GM10266 (cell line): ENCODE results near the gene PDE10A.

Experiments
- DNase-seq: peaks from one replicate; pipeline ENCODE4 v3.0.0; 2012; ENCODE audit errors: extremely low spot score
- TF ChIP-seq, protein P1 (sequence below): IDR thresholded peaks from 2 replicates; pipeline ENCODE4 v1.5.1; 2012; ENCODE audit warnings: mild to moderate bottlenecking, low read depth; ENCODE audit not compliant: control insufficient read depth, insufficient read depth; ENCODE audit errors: missing control alignments

Gene PDE10A

DNA sequence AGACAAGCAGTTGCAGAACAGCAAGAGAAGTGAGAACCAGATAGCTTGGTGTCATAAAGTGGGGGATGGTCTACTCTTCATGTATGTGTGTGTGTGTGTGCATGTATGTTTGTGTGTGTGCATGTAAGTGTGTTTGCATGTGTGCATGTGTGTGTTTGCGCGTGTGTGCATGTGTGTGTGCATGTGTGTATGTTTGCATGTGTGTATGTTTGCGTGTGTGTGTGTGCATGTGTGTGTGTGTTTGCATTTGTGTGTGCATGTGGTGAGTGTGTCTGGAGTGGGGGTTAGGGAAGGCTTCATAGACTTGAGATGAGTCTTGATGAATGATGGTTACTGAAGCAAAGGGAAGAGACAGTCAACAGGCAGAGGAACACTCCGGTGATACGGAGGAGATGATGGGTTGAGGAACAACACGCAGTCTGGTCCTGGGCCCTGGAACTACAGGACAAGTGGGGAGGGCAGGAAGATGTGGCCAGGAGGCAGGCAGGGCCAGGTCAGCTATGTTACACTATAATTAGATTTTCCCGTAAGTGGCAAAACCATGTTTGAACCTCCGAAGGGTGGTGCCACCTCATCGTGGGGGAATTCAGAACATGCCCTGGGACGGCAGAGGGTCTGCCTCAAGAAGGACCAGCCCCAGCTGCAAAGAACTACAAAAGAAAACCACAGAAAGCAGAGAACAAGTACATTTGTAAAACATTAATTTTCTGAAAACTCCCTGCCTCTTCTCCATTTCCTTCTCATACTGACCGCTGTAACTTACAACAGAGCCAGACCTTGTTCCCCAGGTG is 38.7 kb upstream of the PDE10A start:
- DNase-seq, result no peak
- TF ChIP-seq, protein P1, sequence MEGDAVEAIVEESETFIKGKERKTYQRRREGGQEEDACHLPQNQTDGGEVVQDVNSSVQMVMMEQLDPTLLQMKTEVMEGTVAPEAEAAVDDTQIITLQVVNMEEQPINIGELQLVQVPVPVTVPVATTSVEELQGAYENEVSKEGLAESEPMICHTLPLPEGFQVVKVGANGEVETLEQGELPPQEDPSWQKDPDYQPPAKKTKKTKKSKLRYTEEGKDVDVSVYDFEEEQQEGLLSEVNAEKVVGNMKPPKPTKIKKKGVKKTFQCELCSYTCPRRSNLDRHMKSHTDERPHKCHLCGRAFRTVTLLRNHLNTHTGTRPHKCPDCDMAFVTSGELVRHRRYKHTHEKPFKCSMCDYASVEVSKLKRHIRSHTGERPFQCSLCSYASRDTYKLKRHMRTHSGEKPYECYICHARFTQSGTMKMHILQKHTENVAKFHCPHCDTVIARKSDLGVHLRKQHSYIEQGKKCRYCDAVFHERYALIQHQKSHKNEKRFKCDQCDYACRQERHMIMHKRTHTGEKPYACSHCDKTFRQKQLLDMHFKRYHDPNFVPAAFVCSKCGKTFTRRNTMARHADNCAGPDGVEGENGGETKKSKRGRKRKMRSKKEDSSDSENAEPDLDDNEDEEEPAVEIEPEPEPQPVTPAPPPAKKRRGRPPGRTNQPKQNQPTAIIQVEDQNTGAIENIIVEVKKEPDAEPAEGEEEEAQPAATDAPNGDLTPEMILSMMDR, result no peak

DNA sequence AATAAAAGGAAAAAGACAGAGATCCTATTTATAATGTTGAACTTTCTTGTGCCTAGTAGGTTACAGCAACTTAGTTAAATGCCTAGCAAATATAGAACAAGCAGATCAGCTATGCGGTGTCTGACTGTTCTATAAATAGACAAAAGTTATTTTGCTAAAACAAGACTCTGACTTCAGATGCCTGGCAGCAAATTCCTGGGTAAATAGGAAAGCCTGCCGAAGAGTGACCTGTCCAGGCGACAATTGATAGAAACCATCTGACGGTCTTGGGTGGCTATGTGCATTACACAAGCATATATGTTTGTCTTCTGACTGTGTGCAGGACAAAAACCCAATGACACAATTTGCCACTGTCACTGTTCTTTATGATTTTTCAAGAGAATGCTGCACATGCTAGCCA is 38.0 kb upstream of the PDE10A start:
- no peak for DNase-seq
- TF ChIP-seq, protein P1, result no peak

DNA sequence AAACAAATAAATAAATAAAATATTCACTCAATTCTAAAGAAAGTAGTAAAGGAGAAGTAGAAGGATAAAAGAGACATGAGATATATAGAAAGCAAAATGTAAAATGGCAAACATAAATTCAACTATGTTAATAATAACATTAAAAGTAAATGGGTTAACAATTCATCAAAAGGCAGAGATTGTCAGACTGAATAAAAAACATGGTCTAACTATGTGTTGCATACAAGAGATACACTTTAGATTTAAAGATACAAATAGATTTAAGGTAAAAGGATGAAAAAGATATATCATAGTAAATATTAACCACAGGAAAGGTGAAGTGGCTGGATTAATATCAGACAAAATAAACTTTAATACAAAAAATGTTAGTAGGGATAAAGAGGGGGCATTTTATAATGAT is 35.8 kb upstream of the PDE10A start:
- TF ChIP-seq, protein P1, result no peak
- no peak for DNase-seq

DNA sequence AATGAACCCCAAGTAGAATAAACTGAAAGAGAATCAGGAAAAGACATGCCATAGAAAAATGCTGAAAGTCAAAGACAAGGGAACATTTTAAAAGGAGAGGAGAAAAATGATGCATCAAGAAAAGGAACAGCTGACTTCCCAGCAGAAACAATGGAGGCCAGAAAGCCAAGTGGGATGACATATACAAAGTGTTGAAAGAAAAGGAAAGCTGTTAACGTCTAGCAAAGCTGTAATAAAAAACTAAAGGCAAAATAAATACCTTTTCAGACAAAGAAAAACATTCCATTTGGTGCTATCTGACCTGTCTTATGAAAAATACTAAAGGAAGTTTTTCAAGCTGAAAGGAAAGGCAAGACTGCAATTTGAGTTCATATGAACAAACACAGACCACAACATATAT is 34.1 kb upstream of the PDE10A start:
- no peak for DNase-seq
- TF ChIP-seq, protein P1, result no peak

DNA sequence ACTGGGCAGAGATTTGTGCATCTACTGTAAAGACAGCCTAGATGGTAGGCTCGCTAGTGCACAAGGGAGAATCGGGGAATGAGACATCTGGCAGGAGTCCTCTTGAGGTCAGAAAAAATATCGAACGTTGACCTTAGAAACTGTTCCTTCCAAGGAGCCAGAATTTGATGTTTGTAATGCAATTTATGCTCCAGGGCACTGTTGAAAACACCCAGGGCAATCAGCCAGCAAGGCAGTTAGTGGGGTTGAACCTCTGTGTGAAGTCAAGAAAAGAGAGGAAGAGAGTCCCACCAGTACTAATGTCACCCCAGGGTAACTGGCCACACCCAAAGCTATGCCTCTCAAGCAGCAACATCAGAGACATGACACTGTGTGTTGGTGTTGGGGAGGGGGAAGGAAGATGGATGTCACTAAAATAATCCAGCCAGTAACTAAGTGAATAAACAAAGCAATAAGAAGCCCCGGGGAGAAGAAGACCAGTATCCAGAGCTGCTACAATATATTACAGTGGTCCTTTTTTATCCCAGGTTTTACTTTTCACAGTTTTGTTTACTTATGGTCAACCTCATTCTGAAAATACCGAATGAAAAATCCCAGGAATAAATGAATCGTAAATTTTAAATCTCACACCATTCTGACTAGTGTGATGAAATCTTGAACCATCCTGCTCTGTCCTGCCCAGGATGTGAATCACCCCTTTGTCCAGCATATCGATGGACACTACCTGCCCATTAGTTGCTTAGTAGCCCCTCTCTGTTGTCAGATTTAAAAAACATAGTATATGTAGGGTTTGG is 32.9 kb upstream of the PDE10A start:
- TF ChIP-seq, protein P1, result no peak
- no peak for DNase-seq

DNA sequence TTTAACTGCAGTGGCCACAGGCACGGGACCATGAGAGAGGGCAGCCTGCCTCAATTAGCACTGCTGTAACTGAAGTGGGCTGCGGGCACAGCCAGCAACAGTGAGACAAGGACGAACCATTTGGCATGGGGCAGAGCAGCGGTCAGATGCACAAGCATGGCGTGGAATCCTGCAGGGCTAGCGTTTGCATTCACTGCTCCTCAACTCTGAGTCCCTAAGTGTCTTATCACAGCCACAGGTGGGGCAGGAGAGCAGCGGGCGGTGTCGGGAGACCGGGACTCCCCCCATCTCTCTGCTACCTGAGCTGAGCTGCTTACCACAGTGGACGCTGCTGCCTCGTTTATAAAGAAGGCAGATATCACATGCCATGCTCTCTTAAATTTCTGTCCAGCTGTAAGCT is 31.3 kb upstream of the PDE10A start:
- DNase-seq, result no peak
- TF ChIP-seq, protein P1, result no peak
